Smooth muscle cell (in vitro differentiated cells): Measurements from ENCODE around the gene BIN1. TPM values are rescaled to one million over a fixed set of nuclear protein-coding genes. Genes with fewer than 3 reads are reported as not detected.
A peak's percentile ranks its signal among the peaks of the same experiment; 100 is the strongest.

Experiments
- DNase-seq: peaks from one replicate; lab custom pipeline; 2025; ENCODE audit not compliant: unreplicated experiment; lab: John Stamatoyannopoulos, UW
- H2AFZ ChIP-seq: fragments of 200-600 bp; sonication (generic); 2 replicates; pipeline ENCODE4 v1.6.0; 2016; ENCODE audit warnings: antibody characterized with exemption, low read depth, mild to moderate bottlenecking
- H3F3A ChIP-seq: fragments of 200-600 bp; sonication (generic); 2 replicates; pipeline ENCODE4 v1.6.0; 2017; ENCODE audit warnings: antibody characterized with exemption, low read depth
- H3K27ac ChIP-seq: fragments of 200-600 bp; sonication (generic); 2 replicates; pipeline ENCODE4 v1.5.1; 2016; ENCODE audit warnings: low read depth, mild to moderate bottlenecking
- H3K27me3 ChIP-seq: fragments of 200-600 bp; sonication (generic); 2 replicates; pipeline ENCODE4 v1.6.1; 2016; ENCODE audit warnings: low read depth, mild to moderate bottlenecking
- H3K36me3 ChIP-seq: fragments of 200-600 bp; sonication (generic); 2 replicates; pipeline ENCODE4 v1.5.1; 2016; ENCODE audit warnings: low read depth
- H3K4me1 ChIP-seq: fragments of 200-600 bp; sonication (generic); 2 replicates; pipeline ENCODE4 v1.5.1; 2016; ENCODE audit warnings: low read depth
- H3K4me2 ChIP-seq: fragments of 200-600 bp; sonication (generic); 2 replicates; pipeline ENCODE4 v1.6.0; 2016; ENCODE audit warnings: mild to moderate bottlenecking
- H3K4me3 ChIP-seq: fragments of 200-600 bp; sonication (generic); 2 replicates; pipeline ENCODE4 v1.5.1; 2016; ENCODE audit warnings: mild to moderate bottlenecking
- H3K79me2 ChIP-seq: fragments of 200-600 bp; sonication (generic); 2 replicates; pipeline ENCODE4 v1.6.0; 2016; ENCODE audit warnings: low read depth, mild to moderate bottlenecking
- H3K9ac ChIP-seq: fragments of 200-600 bp; sonication (generic); 2 replicates; pipeline ENCODE4 v1.6.0; 2016; ENCODE audit warnings: low read depth
- H3K9me3 ChIP-seq: fragments of 200-600 bp; sonication (generic); replicated peaks from 2 replicates; pipeline ENCODE4 v1.5.1; 2016; ENCODE audit warnings: low read depth
- H4K20me1 ChIP-seq: fragments of 200-600 bp; sonication (generic); 2 replicates; pipeline ENCODE4 v1.6.0; 2016; ENCODE audit warnings: low read depth
- CTCF ChIP-seq: fragments of 200-600 bp; sonication (generic); IDR thresholded peaks from 2 replicates; pipeline ENCODE4 v1.5.1; 2017; ENCODE audit warnings: borderline replicate concordance, mild to moderate bottlenecking, antibody characterized with exemption; ENCODE audit not compliant: insufficient read depth, poor library complexity, severe bottlenecking
- WGBS: methylation state at CpG from one replicate; pipeline ENCODE4 v1.1.7; 2016; ENCODE audit warnings: low lambda C conversion rate; 5-methylcytosine and 5-hydroxymethylcytosine counted together
- polyA plus RNA-seq: library from polyadenylated mRNA; unstranded; fragments of >200 nt; fragmentation: Nextera tagmentation; extraction: Ambion mirVana; gene quantifications from 2 replicates; pipeline ENCODE4 v1.2.1, GENCODE V29; 2016
- total RNA-seq: library from RNA; depleted of rRNA; stranded (reverse); fragments of >200 nt; gene quantifications from 2 replicates; pipeline ENCODE4 v1.2.3, GENCODE V29; 2014

The BIN1 gene
- total and polyA plus RNA-seq, 2 experiments from 2014 or later = 25.4 to 32.4 TPM

DNA sequence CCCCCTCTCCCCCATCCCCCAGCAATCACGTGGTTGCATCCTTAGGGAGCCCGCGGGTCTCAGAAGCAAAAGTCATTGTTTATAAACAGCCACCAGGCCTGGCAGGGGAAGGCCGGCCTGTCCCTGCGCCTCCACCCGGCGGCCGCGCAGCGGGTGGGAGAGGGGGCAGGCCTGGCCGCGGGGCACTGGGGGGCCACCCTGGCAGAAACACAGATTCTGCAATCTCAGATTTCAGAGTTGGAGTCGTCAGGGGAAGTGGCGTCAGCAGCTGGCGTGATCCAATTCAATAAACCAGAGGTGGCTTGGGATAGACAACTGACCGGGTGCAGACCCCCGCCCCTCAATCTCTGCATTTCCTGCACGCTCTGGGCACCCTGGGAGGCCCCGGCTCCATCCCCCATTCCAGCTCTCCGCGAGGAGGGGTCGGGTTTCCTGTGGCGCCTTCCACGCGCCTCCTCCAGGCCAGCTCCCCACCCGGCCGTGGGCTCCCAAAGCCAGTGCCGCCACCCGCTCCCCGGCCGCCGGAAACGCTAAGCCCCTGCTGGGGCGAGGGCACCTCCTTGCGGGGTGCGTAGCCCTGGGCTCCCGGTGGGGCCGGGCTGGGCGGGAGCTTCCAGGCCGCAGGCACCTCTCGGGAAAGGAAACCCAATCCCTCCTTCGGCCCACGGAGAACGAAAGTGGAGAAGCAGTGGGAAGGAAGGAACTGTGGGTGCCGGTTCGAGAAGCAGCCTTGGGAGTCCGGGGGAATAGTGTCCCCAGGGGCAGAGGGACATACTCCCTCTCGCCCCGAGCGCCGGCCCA is 1.1 kb downstream of the BIN1 start:
- no peak for TF ChIP-seq CTCF
- peak overlapping the region; percentile 97 for H2AFZ ChIP-seq
- no peaks in the 10 kb centered on the region for H3K36me3 ChIP-seq
- H3K79me2 ChIP-seq = peaks cover 40% of the 10 kb centered on the region
- H3F3A ChIP-seq = peaks cover 19% of the 10 kb centered on the region
- H3K4me3 ChIP-seq = peak overlapping the region; percentile 72
- H3K27me3 ChIP-seq = no peaks in the 10 kb centered on the region
- no peaks in the 10 kb centered on the region for H3K9me3 ChIP-seq
- peak overlapping the region; percentile 76 for H3K9ac ChIP-seq
- peaks cover 33% of the 10 kb centered on the region for H3K4me1 ChIP-seq
- H3K27ac ChIP-seq = peak overlapping the region; percentile 78
- H4K20me1 ChIP-seq = peaks cover 20% of the 10 kb centered on the region
- no peak for DNase-seq
- WGBS = 1% methylated on average over 45 of the region's 51 CpGs
- peak overlapping the region; percentile 99 for H3K4me2 ChIP-seq

GRCh38 chr2:127104881-127105655 is 1.9 kb downstream of the BIN1 start:
- no peak for DNase-seq
- H3K27ac ChIP-seq = peak overlapping the region; percentile 78
- no peak overlapping the region for H2AFZ ChIP-seq
- no peaks in the 10 kb centered on the region for H3K9me3 ChIP-seq
- no peak overlapping the region for H3K9ac ChIP-seq
- H3K27me3 ChIP-seq = no peaks in the 10 kb centered on the region
- peaks cover 33% of the 10 kb centered on the region for H3K4me1 ChIP-seq
- WGBS = 61% methylated on average over 5 of the region's 6 CpGs
- H4K20me1 ChIP-seq = peaks cover 28% of the 10 kb centered on the region
- H3K4me2 ChIP-seq = peak overlapping the region; percentile 99
- H3K36me3 ChIP-seq = no peaks in the 10 kb centered on the region
- no peak for TF ChIP-seq CTCF
- peak overlapping the region; percentile 72 for H3K4me3 ChIP-seq
- peaks cover 19% of the 10 kb centered on the region for H3F3A ChIP-seq
- H3K79me2 ChIP-seq = peaks cover 48% of the 10 kb centered on the region

GRCh38 chr2:127104166-127104660 is 2.7 kb downstream of the BIN1 start:
- peak overlapping the region; percentile 78 for H3K27ac ChIP-seq
- peaks cover 33% of the 10 kb centered on the region for H4K20me1 ChIP-seq
- no peak for TF ChIP-seq CTCF
- H3F3A ChIP-seq = peaks cover 15% of the 10 kb centered on the region
- H2AFZ ChIP-seq = no peak overlapping the region
- H3K4me3 ChIP-seq = peak overlapping the region; percentile 72
- H3K4me2 ChIP-seq = peak overlapping the region; percentile 99
- no peaks in the 10 kb centered on the region for H3K9me3 ChIP-seq
- 86% methylated on average over 8 of the region's 8 CpGs for WGBS
- peaks cover 56% of the 10 kb centered on the region for H3K79me2 ChIP-seq
- no peaks in the 10 kb centered on the region for H3K36me3 ChIP-seq
- DNase-seq = no peak
- peaks cover 30% of the 10 kb centered on the region for H3K4me1 ChIP-seq
- H3K9ac ChIP-seq = no peak overlapping the region
- H3K27me3 ChIP-seq = no peaks in the 10 kb centered on the region
